Caco-2 (cell line): ENCODE results near the gene OPRD1. TPM values are rescaled to one million over a fixed set of nuclear protein-coding genes. Genes with fewer than 3 reads are reported as not detected.
A peak's percentile ranks its signal among the peaks of the same experiment; 100 is the strongest.

Source experiments
- BruUV-seq: library from RNA; stranded (reverse); fragments of 400-500 nt; replicated peaks from 2 replicates; lab custom pipeline; 2021; lab: Mats Ljungman, UMichigan
- CTCF ChIA-PET: fragments of 300-600 bp; sonication (Branson Sonifier 250); formaldehyde crosslinking; loops from one replicate; lab custom pipeline; 2022; ENCODE audit warnings: antibody characterized with exemption; lab: Charles Lee
- POLR2A ChIA-PET: fragments of 300-600 bp; sonication (Branson Sonifier 250); formaldehyde crosslinking; loops from one replicate; lab custom pipeline; 2022; ENCODE audit warnings: antibody characterized with exemption; lab: Charles Lee
- DNase-seq, 2 experiments: peaks; one replicate each; pipeline versions ENCODE4 v3.0.0 to v3.0.0-alpha.2; 2020 to 2022
- H3K27me3 ChIP-seq: replicated peaks from 2 replicates; pipeline ENCODE4 v1.6.0; 2011; ENCODE audit warnings: low read length; ENCODE audit not compliant: control insufficient read depth, insufficient read depth
- H3K36me3 ChIP-seq: 2 replicates; pipeline ENCODE4 v1.5.1; 2011; ENCODE audit warnings: low read length; ENCODE audit not compliant: control insufficient read depth, insufficient read depth
- H3K4me1 ChIP-seq: fragments of 250-450 bp; sonication (Bioruptor Pico); 2 replicates; pipeline ENCODE4 v1.5.1; 2020; ENCODE audit warnings: mild to moderate bottlenecking
- H3K4me3 ChIP-seq: 2 replicates; pipeline ENCODE4 v1.5.1; 2011; ENCODE audit warnings: low read depth, mild to moderate bottlenecking, control low read depth, low read length
- H3K9me3 ChIP-seq: fragments of 250-450 bp; sonication (Bioruptor Pico); 2 replicates; pipeline ENCODE4 v1.5.1; 2020; ENCODE audit warnings: mild to moderate bottlenecking, moderate library complexity
- H3K27ac Mint-ChIP-seq: one replicate; pipeline ENCODE4 v1.8.0; 2022; ENCODE audit warnings: mixed read lengths; ENCODE audit not compliant: unreplicated experiment
- H3K27me3 Mint-ChIP-seq: one replicate; pipeline ENCODE4 v1.8.0; 2022; ENCODE audit warnings: mixed read lengths; ENCODE audit not compliant: insufficient read depth, unreplicated experiment
- H3K36me3 Mint-ChIP-seq: one replicate; pipeline ENCODE4 v1.8.0; 2022; ENCODE audit warnings: mild to moderate bottlenecking, mixed read lengths; ENCODE audit not compliant: insufficient read depth, unreplicated experiment
- H3K4me1 Mint-ChIP-seq: one replicate; pipeline ENCODE4 v1.8.0; 2022; ENCODE audit warnings: low read depth, mixed read lengths; ENCODE audit not compliant: unreplicated experiment
- H3K4me3 Mint-ChIP-seq: one replicate; pipeline ENCODE4 v1.8.0; 2022; ENCODE audit warnings: mild to moderate bottlenecking, moderate library complexity, mixed read lengths; ENCODE audit not compliant: unreplicated experiment
- H3K9me3 Mint-ChIP-seq: one replicate; pipeline ENCODE4 v1.8.0; 2022; ENCODE audit warnings: mixed read lengths; ENCODE audit not compliant: unreplicated experiment
- intact Hi-C: fragments of 100-400 bp; cut with micrococcal nuclease; formaldehyde crosslinking; loops from one replicate; pipeline ENCODE4 v1.10.0; 2022; ENCODE audit not compliant: unreplicated experiment
- total RNA-seq: library from RNA; stranded (reverse); gene quantifications from 2 replicates; pipeline ENCODE4 v1.2.3, GENCODE V29; 2022
- TF ChIP-seq, protein P1 (sequence below), 2 experiments: fragments of 200-600 bp in 1 of 2; IDR thresholded peaks; 1 replicate in 1 of 2; 2 replicates in 1 of 2; pipeline versions ENCODE4 v1.5.1 to v1.8.0; 2011 to 2022; ENCODE audit warnings: antibody characterized with exemption in 1 of 2, control low read depth in 1 of 2, inconsistent platforms in 1 of 2, low read depth in 1 of 2, low read length in 1 of 2, mild to moderate bottlenecking in 1 of 2, moderate library complexity in 1 of 2; ENCODE audit not compliant: insufficient read depth in 1 of 2, severe bottlenecking in 1 of 2, unreplicated experiment in 1 of 2

OPRD1 gene
- total RNA-seq, 1 experiment from 2014 or later = 0.07 TPM

DNA sequence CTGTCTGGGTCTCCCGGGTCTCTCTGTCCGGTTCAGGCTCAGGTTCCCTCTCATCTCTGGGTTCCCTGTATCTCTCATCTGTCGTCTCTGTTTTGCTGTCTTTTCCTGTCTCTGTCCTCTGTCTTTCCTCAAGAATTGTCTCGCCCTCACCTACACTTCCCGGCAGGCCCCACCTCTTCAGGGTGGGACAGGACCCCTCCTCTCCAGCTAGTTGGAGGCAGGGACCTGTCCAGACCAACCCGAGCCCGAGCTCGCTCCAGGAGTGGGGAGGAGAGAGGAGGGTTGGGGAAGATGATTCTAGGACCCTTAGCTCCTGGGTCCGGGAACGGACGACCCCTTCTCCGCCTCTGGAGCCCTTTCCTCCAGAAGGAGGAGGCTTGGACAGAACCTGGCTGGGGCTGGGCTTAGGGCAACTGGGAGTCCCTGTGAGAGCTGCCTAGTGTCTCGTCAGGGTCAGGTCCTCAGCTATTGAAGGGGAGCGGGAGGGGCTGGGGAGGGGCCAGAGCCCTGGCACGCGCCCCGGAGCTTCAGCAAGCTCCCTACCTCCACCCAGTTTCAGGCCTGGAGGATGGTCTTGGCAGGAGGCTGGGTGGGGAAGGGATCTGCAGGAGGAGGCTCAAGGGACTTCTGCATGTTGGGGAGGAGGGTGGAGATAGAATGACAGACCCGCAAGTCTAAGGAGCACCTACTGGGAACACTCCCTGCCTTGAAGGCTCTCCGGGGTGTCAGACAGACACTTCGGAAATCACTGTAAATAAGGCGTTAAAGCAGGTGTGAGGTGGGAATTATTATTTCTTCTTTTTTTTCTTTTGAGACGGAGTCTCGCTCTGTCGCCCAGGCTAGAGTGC is 76.1 kb downstream of the OPRD1 start:
- Histone ChIP-seq H3K9me3 (no peaks in the 10 kb centered on the region), H3K4me3 (peak overlapping the region; percentile 45), H3K4me1 (peaks cover 13% of the 10 kb centered on the region), H3K27me3 (no peaks in the 10 kb centered on the region), H3K36me3 (no peaks in the 10 kb centered on the region; the same call in 1 of the 2 replicates)
- H3K4me1 Mint-ChIP-seq = peaks cover 23% of the 10 kb centered on the region
- intact Hi-C loops = loop anchor here (1.0 kb wide), 1 partner anchor 26 kb away; the partner anchor contains the start of gene EPB41
- CTCF ChIA-PET = interaction anchor here (0.7 kb wide), 3 partner anchors 11 to 146 kb away, joined by 3 read pairs; partner anchors contain the start of gene EPB41
- H3K4me3 Mint-ChIP-seq = peak overlapping the region; percentile 80
- BruUV-seq = no TSS peak
- peak in 1 of 2 experiments; percentile 22 for DNase-seq
- peaks cover 20% of the 10 kb centered on the region for H3K36me3 Mint-ChIP-seq
- TF ChIP-seq, protein P1, sequence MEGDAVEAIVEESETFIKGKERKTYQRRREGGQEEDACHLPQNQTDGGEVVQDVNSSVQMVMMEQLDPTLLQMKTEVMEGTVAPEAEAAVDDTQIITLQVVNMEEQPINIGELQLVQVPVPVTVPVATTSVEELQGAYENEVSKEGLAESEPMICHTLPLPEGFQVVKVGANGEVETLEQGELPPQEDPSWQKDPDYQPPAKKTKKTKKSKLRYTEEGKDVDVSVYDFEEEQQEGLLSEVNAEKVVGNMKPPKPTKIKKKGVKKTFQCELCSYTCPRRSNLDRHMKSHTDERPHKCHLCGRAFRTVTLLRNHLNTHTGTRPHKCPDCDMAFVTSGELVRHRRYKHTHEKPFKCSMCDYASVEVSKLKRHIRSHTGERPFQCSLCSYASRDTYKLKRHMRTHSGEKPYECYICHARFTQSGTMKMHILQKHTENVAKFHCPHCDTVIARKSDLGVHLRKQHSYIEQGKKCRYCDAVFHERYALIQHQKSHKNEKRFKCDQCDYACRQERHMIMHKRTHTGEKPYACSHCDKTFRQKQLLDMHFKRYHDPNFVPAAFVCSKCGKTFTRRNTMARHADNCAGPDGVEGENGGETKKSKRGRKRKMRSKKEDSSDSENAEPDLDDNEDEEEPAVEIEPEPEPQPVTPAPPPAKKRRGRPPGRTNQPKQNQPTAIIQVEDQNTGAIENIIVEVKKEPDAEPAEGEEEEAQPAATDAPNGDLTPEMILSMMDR (IDR thresholded peaks at IDR 0.05; ENCODE audit: insufficient read depth in 1 of 2, low read depth in 1 of 2, low read length in 1 of 2, severe bottlenecking in 1 of 2, unreplicated experiment in 1 of 2) = no peak
- H3K27me3 Mint-ChIP-seq = no peaks in the 10 kb centered on the region
- H3K27ac Mint-ChIP-seq = peak overlapping the region; percentile 52
- H3K9me3 Mint-ChIP-seq = no peaks in the 10 kb centered on the region
- POLR2A ChIA-PET = interaction anchor here (0.6 to 1.2 kb wide), 2 partner anchors 26 to 245 kb away, joined by 7 to 9 read pairs; partner anchors contain the start of genes EPB41 and TAF12

DNA sequence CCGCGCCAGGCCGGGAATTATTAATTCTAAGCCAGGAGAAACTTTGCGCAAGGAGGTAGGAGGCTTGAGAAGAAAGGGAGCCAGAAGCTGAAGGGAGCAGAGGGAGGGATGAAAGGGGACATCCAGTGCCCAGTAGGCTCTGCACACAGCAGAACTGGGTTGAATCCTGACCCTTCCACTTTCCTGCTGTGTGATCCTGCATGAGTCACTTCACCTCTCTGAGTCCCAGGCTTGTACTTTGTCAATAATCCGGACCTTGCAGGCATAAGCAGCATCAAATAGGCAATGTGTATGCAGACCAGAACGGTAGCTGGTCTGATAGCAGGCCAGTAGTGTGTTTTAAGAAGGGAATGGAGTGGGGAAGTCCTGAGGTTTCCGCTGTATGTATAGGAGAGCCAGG is 76.9 kb downstream of the OPRD1 start:
- Histone ChIP-seq H3K4me3 (no peak overlapping the region), H3K9me3 (no peaks in the 10 kb centered on the region), H3K27me3 (no peaks in the 10 kb centered on the region), H3K36me3 (no peaks in the 10 kb centered on the region; the same call in 1 of the 2 replicates), H3K4me1 (peaks cover 13% of the 10 kb centered on the region)
- peaks cover 18% of the 10 kb centered on the region for H3K4me1 Mint-ChIP-seq
- H3K27me3 Mint-ChIP-seq = no peaks in the 10 kb centered on the region
- no peak for DNase-seq
- no TSS peak for BruUV-seq
- ChIA-PET CTCF (no interaction called here), POLR2A (no interaction called here)
- H3K36me3 Mint-ChIP-seq = peaks cover 20% of the 10 kb centered on the region
- TF ChIP-seq, protein P1 (IDR thresholded peaks at IDR 0.05; ENCODE audit: insufficient read depth in 1 of 2, low read depth in 1 of 2, low read length in 1 of 2, severe bottlenecking in 1 of 2, unreplicated experiment in 1 of 2) = no peak
- H3K27ac Mint-ChIP-seq = no peak overlapping the region
- intact Hi-C loops = no loop called here
- H3K4me3 Mint-ChIP-seq = no peak overlapping the region
- H3K9me3 Mint-ChIP-seq = no peaks in the 10 kb centered on the region

DNA sequence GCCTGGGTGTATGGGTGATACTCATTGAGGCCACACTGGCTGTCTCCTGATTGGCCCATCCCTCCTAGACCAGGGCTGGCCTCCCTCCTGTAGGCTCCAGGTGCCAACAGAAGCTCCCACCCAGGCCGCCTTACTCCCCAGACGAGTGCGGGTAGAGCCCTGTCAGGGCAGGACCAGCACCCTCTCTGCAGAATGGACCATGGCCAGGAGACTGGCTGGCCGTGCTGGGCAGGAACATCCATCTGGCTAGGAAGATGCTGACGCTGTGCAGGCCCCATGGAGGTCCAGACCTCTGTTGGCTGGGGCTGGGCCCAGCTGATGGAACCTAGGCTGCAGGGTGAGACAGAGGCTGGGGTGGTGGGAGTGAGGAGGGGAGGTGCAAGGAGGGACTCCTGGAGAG is 77.4 kb downstream of the OPRD1 start:
- DNase-seq = no peak
- Mint-ChIP-seq H3K27ac (no peak overlapping the region), H3K4me1 (peaks cover 17% of the 10 kb centered on the region), H3K36me3 (peaks cover 20% of the 10 kb centered on the region), H3K4me3 (no peak overlapping the region), H3K27me3 (no peaks in the 10 kb centered on the region), H3K9me3 (no peaks in the 10 kb centered on the region)
- intact Hi-C loops = no loop called here
- H3K4me3 ChIP-seq = no peak overlapping the region
- TF ChIP-seq, protein P1 (IDR thresholded peaks at IDR 0.05; ENCODE audit: insufficient read depth in 1 of 2, low read depth in 1 of 2, low read length in 1 of 2, severe bottlenecking in 1 of 2, unreplicated experiment in 1 of 2) = no peak
- H3K4me1 ChIP-seq = peaks cover 12% of the 10 kb centered on the region
- POLR2A ChIA-PET = no interaction called here
- no TSS peak for BruUV-seq
- CTCF ChIA-PET = no interaction called here
- H3K27me3 ChIP-seq = no peaks in the 10 kb centered on the region
- H3K36me3 ChIP-seq = no peaks in the 10 kb centered on the region; the same call in 1 of the 2 replicates
- H3K9me3 ChIP-seq = no peaks in the 10 kb centered on the region
